ENCODE results near the gene ABHD10.

DNA sequence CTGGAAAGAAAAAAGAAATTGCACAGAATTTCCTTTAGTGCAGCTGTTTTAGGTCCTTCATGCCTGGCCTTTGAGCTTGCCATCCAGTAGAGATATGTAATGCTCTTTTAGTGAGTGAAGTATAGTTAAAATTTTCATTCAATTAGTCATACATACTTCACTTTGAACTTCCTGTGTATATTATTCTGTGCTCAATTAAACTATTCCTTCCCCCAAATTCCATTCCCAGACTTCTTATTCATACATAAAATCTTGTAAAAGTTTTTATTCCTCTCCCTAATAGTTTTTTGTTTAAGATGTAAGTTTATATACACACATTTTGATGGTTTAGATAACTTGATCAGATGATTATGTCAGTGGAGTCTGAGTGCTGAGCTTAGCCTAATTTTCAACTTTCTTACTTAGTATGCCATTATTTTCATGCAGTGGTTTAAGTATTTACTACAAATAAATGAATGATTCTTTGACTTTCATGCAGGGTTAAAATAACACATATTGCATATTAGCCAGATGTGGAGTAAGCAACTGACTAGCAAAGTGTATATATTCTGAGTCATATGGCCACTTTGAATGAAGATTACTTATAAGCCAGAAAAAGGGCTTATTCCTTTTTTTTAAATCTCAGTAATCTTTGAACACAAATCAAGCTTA, 42.5 kb upstream of the ABHD10 start:
- TF ChIP-seq, protein P1, sequence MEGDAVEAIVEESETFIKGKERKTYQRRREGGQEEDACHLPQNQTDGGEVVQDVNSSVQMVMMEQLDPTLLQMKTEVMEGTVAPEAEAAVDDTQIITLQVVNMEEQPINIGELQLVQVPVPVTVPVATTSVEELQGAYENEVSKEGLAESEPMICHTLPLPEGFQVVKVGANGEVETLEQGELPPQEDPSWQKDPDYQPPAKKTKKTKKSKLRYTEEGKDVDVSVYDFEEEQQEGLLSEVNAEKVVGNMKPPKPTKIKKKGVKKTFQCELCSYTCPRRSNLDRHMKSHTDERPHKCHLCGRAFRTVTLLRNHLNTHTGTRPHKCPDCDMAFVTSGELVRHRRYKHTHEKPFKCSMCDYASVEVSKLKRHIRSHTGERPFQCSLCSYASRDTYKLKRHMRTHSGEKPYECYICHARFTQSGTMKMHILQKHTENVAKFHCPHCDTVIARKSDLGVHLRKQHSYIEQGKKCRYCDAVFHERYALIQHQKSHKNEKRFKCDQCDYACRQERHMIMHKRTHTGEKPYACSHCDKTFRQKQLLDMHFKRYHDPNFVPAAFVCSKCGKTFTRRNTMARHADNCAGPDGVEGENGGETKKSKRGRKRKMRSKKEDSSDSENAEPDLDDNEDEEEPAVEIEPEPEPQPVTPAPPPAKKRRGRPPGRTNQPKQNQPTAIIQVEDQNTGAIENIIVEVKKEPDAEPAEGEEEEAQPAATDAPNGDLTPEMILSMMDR (IDR thresholded peaks at IDR 0.05; ENCODE audit: borderline replicate concordance, extremely low read depth, low read length, poor library complexity, severe bottlenecking), result no peak
- TF ChIP-seq EZH2 (IDR thresholded peaks at IDR 0.05; ENCODE audit: borderline replicate concordance, low read depth, low read length, severe bottlenecking), result no peak

Measured in DND-41 (cell line).